SU-DHL-6 (cell line): ENCODE results near the gene GMIP.

ENCODE experiments used
- H2AFZ ChIP-seq: fragments of 200-600 bp; sonication (generic); 2 replicates; pipeline ENCODE4 v1.6.1; 2014; ENCODE audit warnings: low read depth, mild to moderate bottlenecking, moderate library complexity, mixed read lengths, antibody characterized with exemption, low read length; ENCODE audit not compliant: severe bottlenecking
- H3F3A ChIP-seq: fragments of 200-600 bp; shearing (Covaris generic); 2 replicates; pipeline ENCODE4 v1.6.0; 2016; ENCODE audit warnings: antibody characterized with exemption, mild to moderate bottlenecking; ENCODE audit not compliant: insufficient read depth
- H3K27ac ChIP-seq: fragments of 200-600 bp; sonication (generic); 2 replicates; pipeline ENCODE4 v1.5.1; 2016; ENCODE audit warnings: low read depth, mild to moderate bottlenecking, low read length, moderate library complexity, mixed read lengths
- H3K27me3 ChIP-seq: fragments of 200-600 bp; sonication (generic), shearing (Covaris generic); 2 replicates; pipeline ENCODE4 v1.6.0; 2014; ENCODE audit warnings: mild to moderate bottlenecking, low read length
- H3K36me3 ChIP-seq: fragments of 200-600 bp; sonication (generic); 2 replicates; pipeline ENCODE4 v1.6.1; 2014; ENCODE audit warnings: mild to moderate bottlenecking, low read length, mixed read lengths
- H3K4me2 ChIP-seq: fragments of 300-600, 200-600 bp; shearing (Covaris generic), sonication (generic); 2 replicates; pipeline ENCODE4 v1.6.0; 2014; ENCODE audit warnings: low read length, low read depth, mild to moderate bottlenecking; ENCODE audit not compliant: poor library complexity, severe bottlenecking
- H3K4me3 ChIP-seq: fragments of 200-600 bp; sonication (generic); 2 replicates; pipeline ENCODE4 v1.5.1; 2014; ENCODE audit warnings: antibody characterized with exemption, low read length, mild to moderate bottlenecking, mixed read lengths; ENCODE audit not compliant: insufficient read depth, poor library complexity, severe bottlenecking
- H3K79me2 ChIP-seq: fragments of 200-600 bp; sonication (generic); 2 replicates; pipeline ENCODE4 v1.6.1; 2014; ENCODE audit warnings: mild to moderate bottlenecking, low read length, moderate library complexity; ENCODE audit not compliant: insufficient read depth
- H3K9ac ChIP-seq: fragments of 200-600 bp; sonication (generic); 2 replicates; pipeline ENCODE4 v1.7.0; 2014; ENCODE audit warnings: mild to moderate bottlenecking, low read length
- H3K9me2 ChIP-seq: fragments of 200-600 bp; sonication (generic); replicated peaks from 2 replicates; pipeline ENCODE4 v1.6.1; 2014; ENCODE audit warnings: low read length; ENCODE audit not compliant: insufficient read depth
- H3K9me3 ChIP-seq: fragments of 200-600 bp; sonication (generic); 2 replicates; pipeline ENCODE4 v1.6.1; 2014; ENCODE audit warnings: low read length, mixed read lengths; ENCODE audit not compliant: insufficient read depth
- H4K20me1 ChIP-seq: fragments of 200-600 bp; sonication (generic); 2 replicates; pipeline ENCODE4 v1.6.1; 2014; ENCODE audit warnings: low read depth, mild to moderate bottlenecking, antibody characterized with exemption, low read length, moderate library complexity, mixed read lengths
- EZH2phosphoT487 ChIP-seq: fragments of 200-600 bp; sonication (generic), shearing (Covaris generic); conservative IDR thresholded peaks from 2 replicates; pipeline ENCODE4 v1.6.1; 2018; ENCODE audit warnings: mild to moderate bottlenecking, antibody characterized with exemption, low read length, moderate library complexity, mixed read lengths
- TF ChIP-seq, protein P1 (sequence below): fragments of 200-600 bp; sonication (generic); IDR thresholded peaks from one replicate; pipeline ENCODE4 v1.5.1; 2017; ENCODE audit warnings: antibody characterized with exemption, mild to moderate bottlenecking, low read length, moderate library complexity; ENCODE audit not compliant: insufficient read depth, poor library complexity, severe bottlenecking

GMIP gene

DNA sequence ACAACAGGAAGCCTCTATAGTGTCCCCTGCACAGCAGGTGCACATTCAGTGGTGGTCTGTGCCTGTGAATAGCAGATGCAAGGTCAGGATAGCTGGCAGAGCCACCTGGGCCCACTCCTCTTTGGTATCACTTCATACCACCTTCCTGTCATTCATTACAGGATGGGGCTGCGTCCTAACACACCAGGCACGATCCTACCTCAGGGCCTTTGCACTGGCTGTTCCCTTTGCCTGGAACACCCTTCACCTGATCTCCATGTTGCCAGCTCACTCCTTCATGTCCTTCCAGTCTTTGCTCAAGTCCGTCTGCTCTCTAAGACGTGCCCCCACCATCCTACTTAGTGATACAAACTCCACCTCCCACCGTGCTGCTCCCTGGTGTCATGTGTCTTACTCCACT is 10.8 kb downstream of the GMIP start:
- no peak overlapping the region for H3K4me3 ChIP-seq
- no peaks in the 10 kb centered on the region for H3K9me2 ChIP-seq
- H3K4me2 ChIP-seq: no peak overlapping the region
- TF ChIP-seq, protein P1, sequence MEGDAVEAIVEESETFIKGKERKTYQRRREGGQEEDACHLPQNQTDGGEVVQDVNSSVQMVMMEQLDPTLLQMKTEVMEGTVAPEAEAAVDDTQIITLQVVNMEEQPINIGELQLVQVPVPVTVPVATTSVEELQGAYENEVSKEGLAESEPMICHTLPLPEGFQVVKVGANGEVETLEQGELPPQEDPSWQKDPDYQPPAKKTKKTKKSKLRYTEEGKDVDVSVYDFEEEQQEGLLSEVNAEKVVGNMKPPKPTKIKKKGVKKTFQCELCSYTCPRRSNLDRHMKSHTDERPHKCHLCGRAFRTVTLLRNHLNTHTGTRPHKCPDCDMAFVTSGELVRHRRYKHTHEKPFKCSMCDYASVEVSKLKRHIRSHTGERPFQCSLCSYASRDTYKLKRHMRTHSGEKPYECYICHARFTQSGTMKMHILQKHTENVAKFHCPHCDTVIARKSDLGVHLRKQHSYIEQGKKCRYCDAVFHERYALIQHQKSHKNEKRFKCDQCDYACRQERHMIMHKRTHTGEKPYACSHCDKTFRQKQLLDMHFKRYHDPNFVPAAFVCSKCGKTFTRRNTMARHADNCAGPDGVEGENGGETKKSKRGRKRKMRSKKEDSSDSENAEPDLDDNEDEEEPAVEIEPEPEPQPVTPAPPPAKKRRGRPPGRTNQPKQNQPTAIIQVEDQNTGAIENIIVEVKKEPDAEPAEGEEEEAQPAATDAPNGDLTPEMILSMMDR: no peak
- TF ChIP-seq EZH2phosphoT487: no peak
- H2AFZ ChIP-seq: no peak overlapping the region
- H3K27ac ChIP-seq: no peak overlapping the region
- no peaks in the 10 kb centered on the region for H3K9me3 ChIP-seq
- H3K79me2 ChIP-seq: no peaks in the 10 kb centered on the region
- 0 out of 2 replicates have a peak, but pooled peaks cover 3% of the 10 kb centered on the region for H3K36me3 ChIP-seq
- H4K20me1 ChIP-seq: no peaks in the 10 kb centered on the region
- no peak overlapping the region for H3K9ac ChIP-seq
- peaks cover 11% of the 10 kb centered on the region; the same call in 1 of the 2 replicates for H3F3A ChIP-seq
- H3K27me3 ChIP-seq: no peaks in the 10 kb centered on the region

DNA sequence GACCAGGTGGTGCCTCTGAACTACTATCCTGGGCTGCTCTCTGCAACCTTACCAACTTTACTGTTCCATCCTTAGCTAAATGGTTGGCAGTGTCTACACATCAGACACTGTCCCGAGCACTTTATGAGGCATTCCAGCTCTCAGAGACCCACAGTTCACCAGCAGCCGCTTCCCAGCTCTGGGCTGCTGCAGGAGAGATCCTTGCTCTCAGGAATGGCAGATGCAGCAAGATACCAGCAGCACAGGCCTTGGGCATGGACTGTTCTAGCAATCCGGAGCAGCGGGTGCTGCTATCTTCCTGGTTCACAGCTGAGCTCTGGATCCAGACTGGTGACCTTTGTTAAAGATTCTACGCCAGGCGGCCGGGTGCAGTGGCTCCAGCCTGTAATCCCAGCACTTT is 12.1 kb downstream of the GMIP start:
- no peaks in the 10 kb centered on the region for H3K9me2 ChIP-seq
- H3K36me3 ChIP-seq: 0 out of 2 replicates have a peak, but pooled peaks cover 3% of the 10 kb centered on the region
- H3K9me3 ChIP-seq: no peaks in the 10 kb centered on the region
- no peak overlapping the region for H2AFZ ChIP-seq
- no peak overlapping the region for H3K4me2 ChIP-seq
- TF ChIP-seq EZH2phosphoT487: no peak
- TF ChIP-seq, protein P1: no peak
- peaks cover 11% of the 10 kb centered on the region; the same call in 1 of the 2 replicates for H3F3A ChIP-seq
- H3K27me3 ChIP-seq: no peaks in the 10 kb centered on the region
- no peak overlapping the region for H3K27ac ChIP-seq
- H3K79me2 ChIP-seq: no peaks in the 10 kb centered on the region
- no peaks in the 10 kb centered on the region for H4K20me1 ChIP-seq
- no peak overlapping the region for H3K9ac ChIP-seq
- no peak overlapping the region for H3K4me3 ChIP-seq

- H3K9me2 ChIP-seq: no peaks in the 10 kb centered on the region
- H3K4me2 ChIP-seq: no peak overlapping the region
- H3F3A ChIP-seq: peaks cover 11% of the 10 kb centered on the region; the same call in 1 of the 2 replicates
- TF ChIP-seq, protein P1: no peak
- TF ChIP-seq EZH2phosphoT487: no peak
- H3K27me3 ChIP-seq: no peaks in the 10 kb centered on the region
- no peaks in the 10 kb centered on the region for H3K79me2 ChIP-seq
- no peaks in the 10 kb centered on the region for H4K20me1 ChIP-seq
- no peak overlapping the region for H3K9ac ChIP-seq
- no peak overlapping the region for H3K4me3 ChIP-seq
- H3K27ac ChIP-seq: no peak overlapping the region
- no peak overlapping the region for H2AFZ ChIP-seq
- 0 out of 2 replicates have a peak, but pooled peaks cover 3% of the 10 kb centered on the region for H3K36me3 ChIP-seq
- H3K9me3 ChIP-seq: no peaks in the 10 kb centered on the region
Observed at GRCh38 chr19:19630426-19630825, 13.0 kb downstream of the GMIP start.
